ENCODE data around the gene GZMA. TPM values are rescaled to one million over a fixed set of nuclear protein-coding genes. Genes with fewer than 3 reads are reported as not detected.

GZMA gene
- polyA plus RNA-seq, 1 donor (not counting 4 experiments of a cell fraction or from before 2014, with no cell fraction given) = not detected

DNA sequence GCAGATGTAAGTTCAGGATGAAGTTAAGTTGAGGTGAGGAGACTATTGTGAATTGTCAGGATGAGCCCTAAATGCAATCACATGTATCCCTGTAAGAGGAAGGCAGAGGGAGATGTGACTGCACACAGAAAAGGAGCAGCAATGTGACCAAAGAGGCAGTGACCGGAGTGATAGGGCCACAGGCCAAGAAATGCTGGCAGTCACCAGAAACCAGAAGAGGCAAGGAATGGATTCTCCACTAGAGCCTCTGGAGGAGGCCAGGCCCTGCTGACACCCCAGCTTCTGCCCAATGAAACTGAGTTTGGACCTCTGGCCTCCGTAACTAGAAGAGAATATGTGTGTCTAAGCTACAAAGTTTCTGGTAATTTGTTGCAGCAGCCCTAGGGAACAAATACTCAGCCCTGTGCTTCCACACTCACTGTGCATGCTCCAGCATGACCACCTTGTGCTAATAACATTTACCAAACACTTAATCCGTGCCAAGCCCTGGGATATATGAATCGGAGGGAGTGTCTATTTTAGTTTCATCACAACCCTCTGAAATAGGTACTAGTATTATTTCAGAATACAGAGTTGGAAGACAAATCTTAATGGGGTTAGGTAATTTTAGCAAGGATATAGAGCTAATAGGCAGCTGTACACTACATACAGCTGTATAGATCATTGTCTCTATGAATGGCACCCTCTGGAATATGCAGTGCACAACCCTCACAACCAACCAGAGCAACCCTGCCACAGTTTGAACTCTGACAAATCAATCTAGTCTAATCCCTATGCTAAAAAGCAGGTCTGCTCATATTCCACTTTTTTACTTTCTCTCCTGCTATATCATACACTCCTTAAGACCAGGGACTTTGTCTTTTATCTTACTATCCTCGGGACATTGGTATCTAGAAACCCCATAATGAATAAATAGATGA is 49.7 kb downstream of the GZMA start:
- Histone ChIP-seq H3K4me1 (ENCODE audit: control insufficient read depth, extremely low read depth, insufficient read depth, low read length) (peaks cover 21% of the 10 kb centered on the region), H2AFZ (ENCODE audit: control insufficient read depth, low read length) (peak overlapping the region; percentile 43), H3K27ac (ENCODE audit: control insufficient read depth, insufficient read depth, low read length) (peak overlapping the region; percentile 63), H3K27me3 (ENCODE audit: control insufficient read depth, extremely low read depth, insufficient read depth, low read length) (no peaks in the 10 kb centered on the region), H3K4me3 (ENCODE audit: control insufficient read depth in 2 of 3, extremely low read depth in 1 of 3, insufficient read depth in 2 of 3, low read depth in 1 of 3, low read length in 3 of 3) (no peak overlapping the region), H4K20me1 (ENCODE audit: control insufficient read depth, extremely low read depth, insufficient read depth, low read length) (no peaks in the 10 kb centered on the region), H3K36me3 (ENCODE audit: control insufficient read depth in 2 of 2, extremely low read depth in 1 of 2, insufficient read depth in 2 of 2, low read length in 2 of 2) (no peaks in the 10 kb centered on the region), H3K9me3 (ENCODE audit: control insufficient read depth, low read depth, low read length) (no peaks in the 10 kb centered on the region), H3K9ac (ENCODE audit: control insufficient read depth, extremely low read depth, insufficient read depth, low read length) (peak overlapping the region; percentile 24), H3K79me2 (ENCODE audit: control insufficient read depth, insufficient read depth, low read length) (no peaks in the 10 kb centered on the region), H3K4me2 (ENCODE audit: control insufficient read depth, extremely low read depth, insufficient read depth, low read depth, low read length) (peak overlapping the region; percentile 74), H3K9me1 (ENCODE audit: control insufficient read depth, extremely low read depth, insufficient read depth, low read length) (no peaks in the 10 kb centered on the region)
- DNase-seq (ENCODE audit: low read depth, low spot score) (no peak), FAIRE-seq (peak; percentile 98)
- dilution Hi-C loops (cut with MboI; ENCODE audit: extremely low pct_ligation_motif_present, low sequenced_read_pairs) = no loop called here
- TF ChIP-seq CTCF (optimal IDR thresholded peaks at IDR 0.05 in 1 of 3, IDR thresholded peaks at IDR 0.05 in 1 of 3, conservative IDR thresholded peaks at IDR 0.05 in 1 of 3; ENCODE audit: extremely low read depth in 1 of 3, insufficient read depth in 2 of 3, low read length in 3 of 3) (no peak), EZH2 (IDR thresholded peaks at IDR 0.05; ENCODE audit: low read length) (no peak)

DNA sequence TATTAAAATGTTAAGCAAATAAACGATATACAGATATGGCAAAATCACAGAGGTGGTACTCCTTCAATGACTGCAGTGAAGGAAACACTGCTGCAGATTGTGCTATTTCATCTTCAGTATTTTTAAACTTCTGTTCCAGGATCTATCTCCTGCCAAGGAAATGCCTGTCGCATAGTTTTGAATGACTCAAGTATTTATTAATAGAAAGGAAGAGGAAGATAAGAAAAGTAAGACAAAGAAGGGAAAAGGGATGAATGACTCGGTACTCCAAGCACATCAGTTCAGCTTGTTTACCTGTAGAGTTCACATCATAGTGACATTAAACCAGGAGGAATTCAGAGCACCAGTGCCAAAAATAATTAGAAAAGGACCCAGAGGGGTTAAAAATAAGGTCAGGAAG is 52.4 kb downstream of the GZMA start:
- Histone ChIP-seq H3K4me1 (ENCODE audit: control insufficient read depth, extremely low read depth, insufficient read depth, low read length) (peaks cover 21% of the 10 kb centered on the region), H3K9me3 (ENCODE audit: control insufficient read depth, low read depth, low read length) (no peaks in the 10 kb centered on the region), H4K20me1 (ENCODE audit: control insufficient read depth, extremely low read depth, insufficient read depth, low read length) (no peaks in the 10 kb centered on the region), H3K27ac (ENCODE audit: control insufficient read depth, insufficient read depth, low read length) (no peak overlapping the region), H3K9me1 (ENCODE audit: control insufficient read depth, extremely low read depth, insufficient read depth, low read length) (no peaks in the 10 kb centered on the region), H2AFZ (ENCODE audit: control insufficient read depth, low read length) (no peak overlapping the region), H3K4me2 (ENCODE audit: control insufficient read depth, extremely low read depth, insufficient read depth, low read depth, low read length) (peak overlapping the region; percentile 34), H3K4me3 (ENCODE audit: control insufficient read depth in 2 of 3, extremely low read depth in 1 of 3, insufficient read depth in 2 of 3, low read depth in 1 of 3, low read length in 3 of 3) (no peak overlapping the region), H3K9ac (ENCODE audit: control insufficient read depth, extremely low read depth, insufficient read depth, low read length) (no peak overlapping the region), H3K36me3 (ENCODE audit: control insufficient read depth in 2 of 2, extremely low read depth in 1 of 2, insufficient read depth in 2 of 2, low read length in 2 of 2) (no peaks in the 10 kb centered on the region), H3K27me3 (ENCODE audit: control insufficient read depth, extremely low read depth, insufficient read depth, low read length) (no peaks in the 10 kb centered on the region), H3K79me2 (ENCODE audit: control insufficient read depth, insufficient read depth, low read length) (no peaks in the 10 kb centered on the region)
- dilution Hi-C loops (cut with MboI; ENCODE audit: extremely low pct_ligation_motif_present, low sequenced_read_pairs) = no loop called here
- TF ChIP-seq EZH2 (IDR thresholded peaks at IDR 0.05; ENCODE audit: low read length) = no peak
- no peak for TF ChIP-seq CTCF (optimal IDR thresholded peaks at IDR 0.05 in 1 of 3, IDR thresholded peaks at IDR 0.05 in 1 of 3, conservative IDR thresholded peaks at IDR 0.05 in 1 of 3; ENCODE audit: extremely low read depth in 1 of 3, insufficient read depth in 2 of 3, low read length in 3 of 3)
- no peak for DNase-seq (ENCODE audit: low read depth, low spot score)
- no peak for FAIRE-seq

Other genes with a start within 250 kb of the GZMA start
- gene ESM1, start 117.1 kb upstream of the GZMA start, polyA plus RNA-seq = 0.07 TPM in 1 of 3 replicates, not detected in the others
- gene GZMK, start 78.4 kb upstream of the GZMA start, polyA plus RNA-seq = not detected in 3 replicates
- gene GPX8, start 57.5 kb downstream of the GZMA start, polyA plus RNA-seq = 20.3 to 40.1 TPM (median 28.9 TPM) in 3 replicates
- 0.03 TPM in 1 of 3 replicates, not detected in the others for gene CDC20B, start 70.5 kb downstream of the GZMA start, polyA plus RNA-seq
- gene MCIDAS, start 124.7 kb downstream of the GZMA start, polyA plus RNA-seq = 0.03 to 0.15 TPM in 2 of 3 replicates, not detected in the other
- 0.42 to 0.94 TPM (median 0.48 TPM) in 3 replicates for gene CCNO, start 131.0 kb downstream of the GZMA start, polyA plus RNA-seq
- 7.9 to 18.8 TPM (median 9.3 TPM) in 3 replicates for gene DHX29, start 205.0 kb downstream of the GZMA start, polyA plus RNA-seq
- gene MTREX, start 205.3 kb downstream of the GZMA start, polyA plus RNA-seq = 30.1 to 71.4 TPM (median 35.5 TPM) in 3 replicates

Data from keratinocyte (primary cell).